ENCODE results near the gene UNC13D. TPM values are rescaled to one million over a fixed set of nuclear protein-coding genes. Genes with fewer than 3 reads are reported as not detected.

Gene UNC13D
- total and polyA plus RNA-seq, 9 of the 15 experiments (the other 6 are each of a cell fraction or from before 2014, with no cell fraction given), result 0.86 to 244 (median 69.2) TPM

DNA sequence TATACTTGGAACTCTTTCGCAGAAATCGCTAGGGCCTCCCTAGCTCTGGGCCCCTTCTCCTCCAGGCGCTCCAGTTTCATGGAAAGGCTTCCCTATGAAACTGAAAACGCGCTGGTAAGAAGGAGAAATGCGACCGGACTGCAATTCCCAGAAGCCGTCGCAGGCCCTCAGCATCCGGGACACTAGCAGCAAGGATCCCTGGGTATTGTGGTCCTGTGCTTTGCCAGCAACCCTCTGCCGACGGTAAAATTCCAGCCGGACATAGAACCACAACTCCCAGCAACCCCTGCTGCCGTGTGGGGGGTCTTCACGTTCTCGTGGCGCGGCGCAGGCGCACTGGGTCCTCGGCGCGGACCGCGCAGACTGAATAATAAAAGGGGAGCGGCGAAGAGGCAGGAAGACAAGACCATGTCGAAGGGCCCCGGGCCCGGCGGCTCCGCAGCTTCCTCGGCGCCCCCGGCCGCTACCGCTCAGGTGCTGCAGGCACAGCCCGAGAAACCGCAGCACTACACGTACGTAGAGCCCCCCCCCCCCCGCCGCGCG lies 59.7 kb downstream of the UNC13D start, which contains the start of gene UNK (continued):
- TF ChIP-seq, protein P1, sequence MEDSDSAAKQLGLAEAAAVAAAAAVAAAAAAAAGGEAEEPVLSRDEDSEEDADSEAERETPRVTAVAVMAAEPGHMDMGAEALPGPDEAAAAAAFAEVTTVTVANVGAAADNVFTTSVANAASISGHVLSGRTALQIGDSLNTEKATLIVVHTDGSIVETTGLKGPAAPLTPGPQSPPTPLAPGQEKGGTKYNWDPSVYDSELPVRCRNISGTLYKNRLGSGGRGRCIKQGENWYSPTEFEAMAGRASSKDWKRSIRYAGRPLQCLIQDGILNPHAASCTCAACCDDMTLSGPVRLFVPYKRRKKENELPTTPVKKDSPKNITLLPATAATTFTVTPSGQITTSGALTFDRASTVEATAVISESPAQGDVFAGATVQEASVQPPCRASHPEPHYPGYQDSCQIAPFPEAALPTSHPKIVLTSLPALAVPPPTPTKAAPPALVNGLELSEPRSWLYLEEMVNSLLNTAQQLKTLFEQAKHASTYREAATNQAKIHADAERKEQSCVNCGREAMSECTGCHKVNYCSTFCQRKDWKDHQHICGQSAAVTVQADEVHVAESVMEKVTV (CRISPR knock-in tag; IDR thresholded peaks at IDR 0.05), result no peak
- TF ChIP-seq NCOA4 (IDR thresholded peaks at IDR 0.05; ENCODE audit: partially characterized antibody), result no peak
- TF ChIP-seq, protein P2, sequence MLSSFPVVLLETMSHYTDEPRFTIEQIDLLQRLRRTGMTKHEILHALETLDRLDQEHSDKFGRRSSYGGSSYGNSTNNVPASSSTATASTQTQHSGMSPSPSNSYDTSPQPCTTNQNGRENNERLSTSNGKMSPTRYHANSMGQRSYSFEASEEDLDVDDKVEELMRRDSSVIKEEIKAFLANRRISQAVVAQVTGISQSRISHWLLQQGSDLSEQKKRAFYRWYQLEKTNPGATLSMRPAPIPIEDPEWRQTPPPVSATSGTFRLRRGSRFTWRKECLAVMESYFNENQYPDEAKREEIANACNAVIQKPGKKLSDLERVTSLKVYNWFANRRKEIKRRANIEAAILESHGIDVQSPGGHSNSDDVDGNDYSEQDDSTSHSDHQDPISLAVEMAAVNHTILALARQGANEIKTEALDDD (IDR thresholded peaks at IDR 0.05), result no peak
- no peak for TF ChIP-seq RBM25 (IDR thresholded peaks at IDR 0.05; ENCODE audit: low read depth, low read length, severe bottlenecking)
- no peak for TF ChIP-seq U2AF2 (optimal IDR thresholded peaks at IDR 0.05; ENCODE audit: low read depth, low read length)
- TF ChIP-seq, protein P3, sequence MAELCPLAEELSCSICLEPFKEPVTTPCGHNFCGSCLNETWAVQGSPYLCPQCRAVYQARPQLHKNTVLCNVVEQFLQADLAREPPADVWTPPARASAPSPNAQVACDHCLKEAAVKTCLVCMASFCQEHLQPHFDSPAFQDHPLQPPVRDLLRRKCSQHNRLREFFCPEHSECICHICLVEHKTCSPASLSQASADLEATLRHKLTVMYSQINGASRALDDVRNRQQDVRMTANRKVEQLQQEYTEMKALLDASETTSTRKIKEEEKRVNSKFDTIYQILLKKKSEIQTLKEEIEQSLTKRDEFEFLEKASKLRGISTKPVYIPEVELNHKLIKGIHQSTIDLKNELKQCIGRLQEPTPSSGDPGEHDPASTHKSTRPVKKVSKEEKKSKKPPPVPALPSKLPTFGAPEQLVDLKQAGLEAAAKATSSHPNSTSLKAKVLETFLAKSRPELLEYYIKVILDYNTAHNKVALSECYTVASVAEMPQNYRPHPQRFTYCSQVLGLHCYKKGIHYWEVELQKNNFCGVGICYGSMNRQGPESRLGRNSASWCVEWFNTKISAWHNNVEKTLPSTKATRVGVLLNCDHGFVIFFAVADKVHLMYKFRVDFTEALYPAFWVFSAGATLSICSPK (IDR thresholded peaks at IDR 0.05; ENCODE audit: borderline replicate concordance), result no peak
- TF ChIP-seq JUNB (CRISPR knock-in tag; conservative IDR thresholded peaks at IDR 0.05), result no peak
- TF ChIP-seq CREB1 (IDR thresholded peaks at IDR 0.05), result peak; percentile 94
- TF ChIP-seq CREB1 (CRISPR knock-in tag; IDR thresholded peaks at IDR 0.05), result no peak; the same call in 1 of the 2 replicates
- TF ChIP-seq ZNF586 (CRISPR knock-in tag; conservative IDR thresholded peaks at IDR 0.05), result no peak
- no peak for TF ChIP-seq ZNF830 (CRISPR knock-in tag; IDR thresholded peaks at IDR 0.05)
- TF ChIP-seq SPI1 (IDR thresholded peaks at IDR 0.05; ENCODE audit: borderline replicate concordance, low read depth, low read length), result peak; percentile 38; the same call in 1 of the 2 replicates
- TF ChIP-seq KDM1A (IDR thresholded peaks at IDR 0.05), result no peak
- TF ChIP-seq ZNF589 (CRISPR knock-in tag; IDR thresholded peaks at IDR 0.05; ENCODE audit: low read depth), result peak; percentile 38; the same call in 1 of the 2 replicates
- TF ChIP-seq EHMT2 (IDR thresholded peaks at IDR 0.05), result no peak
- TF ChIP-seq BRD9 (IDR thresholded peaks at IDR 0.05; ENCODE audit: low read depth, partially characterized antibody), result no peak
- TF ChIP-seq, protein P4, sequence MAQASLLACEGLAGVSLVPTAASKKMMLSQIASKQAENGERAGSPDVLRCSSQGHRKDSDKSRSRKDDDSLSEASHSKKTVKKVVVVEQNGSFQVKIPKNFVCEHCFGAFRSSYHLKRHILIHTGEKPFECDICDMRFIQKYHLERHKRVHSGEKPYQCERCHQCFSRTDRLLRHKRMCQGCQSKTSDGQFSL (CRISPR knock-in tag; IDR thresholded peaks at IDR 0.05), result peak; percentile 99
- TF ChIP-seq, protein P4 (tag; IDR thresholded peaks at IDR 0.05), result peak in 1 of 2 experiments; percentile 99; a peak in 2 of 4 replicates
- TF ChIP-seq PHB (CRISPR knock-in tag; IDR thresholded peaks at IDR 0.05), result no peak
- no peak for TF ChIP-seq POLR3A (IDR thresholded peaks at IDR 0.05; ENCODE audit: borderline replicate concordance, extremely low read depth, insufficient read depth, insufficient read length)
